Cortex of kidney (tissue), 1 donor: ENCODE data around the gene CREB3L2.

ENCODE experiments used
- DNase-seq: peaks from one replicate; lab custom pipeline; 2025; lab: John Stamatoyannopoulos, UW

The CREB3L2 gene

DNA sequence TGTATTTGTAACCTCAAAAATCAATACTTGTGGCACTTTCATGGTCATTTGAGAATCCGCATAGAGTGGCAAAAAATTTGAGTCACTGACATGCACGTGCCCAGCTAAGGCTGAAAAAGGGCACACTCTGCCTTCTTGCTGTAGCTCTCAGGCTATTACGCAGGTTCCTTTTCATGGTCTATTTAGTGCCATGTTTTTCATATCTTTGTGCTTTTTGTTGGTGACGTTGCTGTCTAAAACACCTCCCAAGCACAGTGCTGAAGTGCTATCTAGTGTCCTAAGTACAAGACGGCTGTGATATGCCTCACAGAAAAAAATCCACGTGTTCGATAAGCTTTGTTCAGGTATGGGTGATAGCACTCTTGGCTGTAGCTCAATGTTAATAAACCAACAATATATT, 50.9 kb downstream of the CREB3L2 start:
- DNase-seq: no peak

DNA sequence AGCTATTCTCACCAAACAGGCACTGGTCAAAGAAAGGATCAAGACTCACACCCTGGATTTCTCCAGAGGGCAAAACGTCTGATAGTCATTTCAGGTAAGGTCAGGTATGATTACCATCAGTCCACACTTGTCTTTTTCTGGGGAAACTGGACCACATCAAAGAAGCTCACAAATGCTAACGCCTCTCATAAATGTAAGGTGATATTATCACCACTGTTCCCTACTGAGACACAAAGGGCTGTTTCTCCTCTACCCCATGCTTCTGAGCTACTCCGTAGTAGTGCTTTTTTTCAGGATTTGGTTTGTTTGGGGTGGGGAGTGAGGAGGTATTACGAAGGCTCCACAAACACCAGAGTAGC, 51.6 kb downstream of the CREB3L2 start:
- DNase-seq: no peak

GRCh38 chr7:137949416-137950262, 52.2 kb downstream of the CREB3L2 start:
- DNase-seq: no peak

- DNase-seq: no peak
Measured at GRCh38 chr7:137948845-137949330, 53.0 kb downstream of the CREB3L2 start.

GRCh38 chr7:137948083-137948844, 53.6 kb downstream of the CREB3L2 start:
- DNase-seq: no peak

- DNase-seq: no peak
Measured at GRCh38 chr7:137947046-137947445, 54.8 kb downstream of the CREB3L2 start.

DNA sequence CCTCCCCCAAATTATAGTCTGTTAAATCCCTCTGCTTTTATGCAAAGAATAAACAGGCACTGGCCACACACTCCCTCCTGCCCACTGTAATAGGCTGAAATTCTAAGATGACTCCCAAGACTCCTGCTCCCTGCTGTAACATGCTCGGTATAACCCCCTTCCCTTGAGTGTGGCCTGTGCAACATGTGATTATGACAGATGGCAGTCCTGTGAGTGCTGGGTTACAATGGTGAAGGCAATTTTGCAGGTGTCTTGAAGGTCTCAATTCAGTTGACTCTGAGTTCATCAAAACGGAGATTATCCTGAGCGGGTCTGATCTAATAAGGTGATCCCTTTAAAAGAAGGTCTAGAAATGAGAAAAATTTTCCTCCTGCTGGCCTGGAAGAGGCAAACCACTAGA, 55.9 kb downstream of the CREB3L2 start:
- DNase-seq: no peak

- no peak for DNase-seq
Measured at GRCh38 chr7:137944168-137944567, 57.7 kb downstream of the CREB3L2 start.

- DNase-seq: no peak
Measured at GRCh38 chr7:137943132-137943551, 58.7 kb downstream of the CREB3L2 start.

DNA sequence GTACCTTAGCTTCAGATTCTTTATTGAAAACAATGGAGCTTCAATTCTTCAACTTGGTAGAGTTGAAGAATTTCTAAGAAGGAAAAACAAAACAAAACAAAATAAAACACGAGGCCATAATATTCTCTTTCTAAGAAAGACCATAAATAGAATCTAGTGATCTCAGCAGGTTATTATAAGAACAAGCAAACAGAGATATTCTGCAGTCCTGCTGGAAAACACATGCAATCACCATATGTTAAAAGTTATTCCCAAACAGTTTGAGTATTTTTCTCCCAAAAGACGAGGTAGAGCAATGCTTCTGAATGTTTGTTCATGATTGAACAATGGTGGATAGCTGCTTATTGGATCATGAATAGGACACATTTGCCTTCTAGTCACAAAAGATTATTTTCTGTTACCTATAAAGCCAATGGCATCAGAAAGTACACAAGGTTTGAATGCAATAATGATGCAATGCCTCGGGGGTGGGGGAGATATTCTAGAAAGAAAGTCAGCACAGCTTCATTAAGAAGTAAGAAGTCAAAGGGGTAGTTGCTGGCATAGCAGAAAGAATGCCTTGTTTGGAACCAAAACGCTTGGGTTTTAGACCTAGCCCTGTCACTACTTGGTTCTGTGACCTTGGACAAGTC, 59.3 kb downstream of the CREB3L2 start:
- DNase-seq: no peak

DNA sequence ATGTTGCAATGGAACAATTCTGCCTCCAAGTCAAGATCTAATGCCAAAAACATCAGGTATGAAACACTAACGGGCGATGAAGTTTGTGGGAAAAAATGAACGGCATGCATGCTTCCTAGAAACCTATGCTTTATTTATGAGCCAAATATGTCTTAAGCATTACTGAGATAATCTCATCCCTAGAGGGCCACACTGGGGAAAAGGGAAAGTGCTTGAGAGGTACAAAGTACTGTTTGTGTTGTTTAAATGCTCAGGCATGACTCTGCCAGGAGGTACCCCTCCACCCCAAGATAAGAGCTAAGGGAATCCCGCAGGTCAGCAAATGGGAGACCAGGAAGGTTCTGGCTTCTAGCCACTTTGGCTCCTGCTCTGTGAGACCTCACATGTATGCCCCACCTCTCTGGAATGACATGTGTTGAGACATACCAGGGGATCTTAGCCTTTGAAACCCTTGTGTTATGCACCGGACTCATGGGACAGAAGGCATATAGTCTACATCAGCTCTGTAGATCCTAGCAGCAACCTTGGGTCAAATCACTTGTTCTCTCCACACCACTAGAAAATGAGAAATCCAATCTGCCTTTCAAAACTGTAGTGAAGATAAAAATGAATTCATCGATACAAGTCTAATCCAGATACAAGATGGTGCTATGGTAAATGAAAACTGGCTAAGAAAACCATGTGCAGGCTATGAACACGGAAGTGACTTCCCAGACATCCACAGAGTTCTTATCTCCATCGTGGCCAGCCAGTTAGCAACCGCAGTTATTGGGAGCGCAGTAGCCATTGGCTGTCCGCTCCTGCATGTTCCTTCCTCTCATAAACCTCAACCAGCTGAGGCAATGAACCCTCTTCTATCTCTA, 61.0 kb downstream of the CREB3L2 start:
- no peak for DNase-seq

DNA sequence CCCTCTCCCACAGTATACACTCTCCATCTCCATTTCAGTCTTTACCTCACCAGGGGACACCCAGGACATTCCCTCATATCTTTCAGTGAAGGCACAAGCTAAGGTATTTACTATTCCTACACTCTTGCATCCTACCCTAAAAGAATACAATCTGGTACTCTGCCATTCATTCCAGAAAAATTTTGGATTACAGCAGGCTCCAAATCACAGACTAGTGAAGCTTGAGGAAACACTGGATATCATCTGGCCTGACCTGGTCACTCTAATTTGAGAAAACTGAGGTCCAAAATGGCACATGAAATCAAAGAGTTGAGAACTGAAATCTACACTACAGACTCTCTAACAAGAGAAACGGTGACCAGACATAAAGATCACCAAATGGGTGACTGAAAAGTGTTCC, 61.7 kb downstream of the CREB3L2 start:
- no peak for DNase-seq

DNA sequence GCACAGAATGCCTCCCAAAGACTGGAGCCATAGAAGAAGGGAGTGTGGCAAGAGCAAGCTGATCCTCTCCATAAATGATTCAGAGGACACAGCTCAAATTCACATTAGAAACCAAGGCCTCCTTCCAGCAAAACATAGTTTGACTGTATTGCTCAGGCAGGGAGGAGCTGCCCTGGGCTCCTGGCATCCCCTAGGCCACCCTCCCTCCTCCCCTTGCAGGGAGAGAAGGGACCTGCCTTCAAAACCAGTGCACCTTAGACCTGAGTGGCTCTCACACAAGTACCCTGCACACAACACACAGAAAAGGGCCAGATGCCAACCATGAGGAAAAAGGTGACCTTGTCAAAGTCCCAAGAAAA, 64.7 kb downstream of the CREB3L2 start:
- no peak for DNase-seq

DNA sequence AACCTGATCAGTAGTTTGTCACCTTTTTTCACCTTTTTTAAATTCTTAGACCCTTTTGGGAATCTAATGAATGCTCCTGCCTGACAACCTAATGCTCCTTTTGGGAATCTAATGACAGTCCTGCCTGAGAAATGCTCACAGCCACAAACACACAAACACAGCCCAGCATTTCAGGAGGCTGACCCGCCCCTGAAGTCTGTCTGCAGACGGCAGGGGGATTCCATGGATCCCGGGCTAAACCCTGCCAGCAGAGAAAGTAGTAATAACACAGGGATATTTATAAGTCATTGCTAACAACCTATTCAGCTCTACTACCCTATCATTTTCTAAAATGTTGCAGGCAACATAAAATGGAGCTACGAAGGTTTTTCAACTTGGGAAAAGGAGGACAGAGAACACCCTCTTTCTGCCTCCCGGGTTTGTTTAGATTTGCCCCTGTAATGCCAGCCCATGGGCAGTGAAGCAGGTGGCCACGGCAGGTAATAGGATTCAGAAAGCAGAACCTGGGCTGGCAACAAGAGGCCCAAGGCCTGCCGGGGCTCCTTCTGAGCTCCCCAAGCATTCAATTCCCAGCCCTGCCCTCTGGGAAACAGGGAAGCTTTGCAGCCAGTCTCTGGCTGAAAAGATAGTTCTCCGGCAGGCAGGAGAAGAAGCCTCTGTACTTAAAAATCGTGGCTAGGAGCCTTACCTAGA, 65.2 kb downstream of the CREB3L2 start:
- no peak for DNase-seq

DNA sequence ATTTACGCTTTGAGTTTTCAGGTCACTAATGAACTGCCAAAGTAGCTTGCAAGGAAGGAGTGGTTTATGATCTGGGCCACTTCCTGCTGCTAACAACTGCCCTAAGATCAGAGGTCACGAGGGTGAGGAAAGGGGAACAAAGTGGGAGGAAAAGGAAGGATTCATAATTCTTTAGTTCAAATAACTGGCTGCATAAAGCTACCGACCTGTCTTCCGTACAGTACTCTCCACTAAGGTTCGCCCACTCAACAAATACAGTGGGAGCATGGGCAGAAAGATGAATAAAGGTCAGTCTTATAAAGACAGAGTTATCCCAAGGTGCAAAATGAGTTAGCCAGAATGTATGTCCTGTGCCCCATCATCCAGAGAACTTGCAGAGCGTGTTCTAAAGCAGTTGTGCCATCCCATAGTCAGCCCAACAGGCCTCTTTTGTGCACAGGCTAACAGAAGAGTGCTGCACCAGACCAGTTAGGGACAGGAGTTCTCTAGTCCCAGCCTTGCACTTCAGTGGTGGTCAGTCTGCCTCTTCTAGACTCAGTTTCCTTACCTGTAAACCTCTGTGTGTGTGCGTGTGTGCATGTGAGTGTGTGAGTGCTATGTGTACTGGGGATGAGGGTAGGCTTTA, 65.9 kb downstream of the CREB3L2 start:
- no peak for DNase-seq

GRCh38 chr7:137934941-137935883, 66.7 kb downstream of the CREB3L2 start:
- DNase-seq: no peak

DNA sequence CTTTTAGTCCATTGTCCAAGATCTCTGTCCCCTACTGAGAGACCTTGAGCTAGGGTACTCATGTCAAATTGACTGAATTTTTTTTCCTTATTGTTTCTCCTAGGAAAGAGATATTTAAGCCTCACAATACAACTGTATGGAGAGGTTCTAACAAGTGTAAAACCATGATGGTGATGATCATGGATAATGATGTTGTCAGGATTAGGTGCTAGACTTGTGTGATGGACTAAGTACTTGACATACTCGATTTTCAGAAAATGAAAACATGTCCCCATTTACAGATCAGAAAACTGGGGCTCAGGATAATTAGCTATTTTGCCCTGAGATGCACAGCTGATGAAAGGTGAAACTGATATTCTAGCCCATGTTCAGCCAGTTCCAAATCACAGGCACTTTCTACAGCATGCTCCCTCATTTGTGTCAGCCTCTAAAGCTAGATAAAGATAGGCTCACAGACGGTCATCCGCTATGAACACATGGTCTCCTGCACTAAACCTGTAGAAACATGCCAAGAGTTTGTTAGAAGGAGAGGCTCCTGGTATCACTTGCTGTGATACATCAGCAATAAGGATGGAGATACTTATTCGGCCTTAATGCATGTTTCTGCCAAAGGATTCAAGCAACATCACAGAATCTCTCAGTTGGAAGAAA, 67.6 kb downstream of the CREB3L2 start:
- DNase-seq: no peak

DNA sequence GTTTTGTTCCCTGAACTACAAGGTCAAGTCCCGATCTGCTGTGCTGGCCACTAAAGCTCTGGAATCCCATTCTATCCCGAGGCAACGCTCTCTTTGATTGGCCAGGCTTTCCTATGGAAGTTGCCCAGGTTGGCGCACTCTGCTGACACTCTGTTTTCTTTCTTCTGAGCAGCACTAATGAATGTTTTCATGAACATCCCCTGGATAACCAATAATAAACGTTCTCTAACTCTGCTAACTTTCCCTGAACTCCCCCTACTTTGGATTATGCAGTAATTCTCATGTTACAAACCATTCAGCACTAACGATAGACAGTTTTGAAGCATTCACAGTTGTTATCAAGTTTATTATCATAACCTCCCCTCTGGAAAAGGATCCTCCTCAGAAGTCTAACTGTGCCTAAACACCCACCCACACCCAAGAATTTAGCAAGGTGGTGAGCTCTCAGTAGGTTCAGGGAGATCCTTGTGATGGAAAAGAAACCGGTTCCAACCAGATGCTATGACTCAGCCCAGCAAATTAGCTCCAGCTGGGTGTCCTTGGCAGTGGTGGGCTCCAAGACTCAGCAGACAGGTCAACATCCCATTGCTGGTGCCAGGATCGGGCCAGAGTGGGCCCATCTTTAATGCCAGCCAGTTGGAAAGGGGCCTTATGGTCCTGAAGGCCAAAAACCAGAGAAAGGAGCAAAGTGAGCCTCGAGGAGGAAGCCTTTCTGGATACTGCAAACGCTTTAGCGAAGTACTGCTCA, 68.4 kb downstream of the CREB3L2 start:
- no peak for DNase-seq
